ENCODE results near the gene SLC6A16. TPM values are rescaled to one million over a fixed set of nuclear protein-coding genes. Genes with fewer than 3 reads are reported as not detected.
A peak's percentile ranks its signal among the peaks of the same experiment; 100 is the strongest.
"Not testable (repeated sequence)": the region's sequence is repeated elsewhere in the genome, so short reads cannot be mapped to it uniquely, and the experiment has no call there.

SLC6A16 gene
- total RNA-seq (2022) (0.56 and 0.84 TPM in 2 replicates), Bru-seq, nascent RNA (percentile 23 among the genes with signal in this experiment), BruChase-seq, experiment 1, labeled RNA remaining after a 2-hour chase (percentile 37 among the genes with signal in this experiment), BruChase-seq, experiment 2, labeled RNA remaining after a 6-hour chase (percentile 36 among the genes with signal in this experiment)
- long read RNA-seq = 0 reads

DNA sequence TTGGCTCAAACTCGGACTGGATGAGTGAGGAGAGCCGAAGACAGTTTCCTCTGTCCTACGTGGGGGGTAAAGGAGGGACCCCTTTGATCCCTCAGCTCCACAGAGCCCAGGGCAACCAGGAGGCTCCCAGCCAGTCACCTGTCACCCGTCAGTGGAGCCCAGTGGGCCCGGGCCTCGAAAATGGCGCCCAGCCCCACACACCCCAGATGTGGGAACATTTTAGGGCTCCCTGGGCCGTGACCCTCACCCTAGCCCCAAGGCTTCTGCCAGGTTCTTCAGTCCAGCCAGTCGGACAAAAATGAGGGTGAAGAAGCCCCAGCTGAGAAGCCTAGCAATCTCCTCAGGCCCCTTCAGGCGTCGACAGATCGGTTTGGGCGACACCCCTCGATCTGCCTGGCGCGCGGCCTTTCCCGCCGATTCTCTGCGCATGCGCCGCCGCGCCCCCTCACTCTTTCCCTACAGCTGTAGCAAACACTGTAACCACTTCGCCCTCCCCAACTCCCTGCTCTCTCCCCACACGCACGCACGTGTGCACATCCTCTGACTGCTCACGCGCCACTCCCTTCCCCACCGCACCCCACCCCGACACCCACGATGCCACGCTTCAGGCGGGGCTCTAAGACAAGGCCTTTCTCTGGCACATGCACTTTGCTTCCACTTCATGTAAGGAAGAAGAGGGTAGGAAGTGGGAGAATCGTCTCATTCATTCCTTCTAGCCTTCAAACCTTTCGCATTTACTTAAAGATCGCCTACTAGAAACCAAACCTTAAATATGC lies at the start of gene SLC6A16:
Gene SLC6A16 (minus strand): TSS at position 391 of the 776 bp plus-strand sequence. CDS start 13,844 bp downstream, outside the sequence.
- POLR2A ChIA-PET = no interaction called here
- DNase-seq = peak in 1 of 2 experiments; percentile 11
- H3K27me3 Mint-ChIP-seq (ENCODE audit: insufficient read depth, unreplicated experiment) = no peaks in the 10 kb centered on the region

DNA sequence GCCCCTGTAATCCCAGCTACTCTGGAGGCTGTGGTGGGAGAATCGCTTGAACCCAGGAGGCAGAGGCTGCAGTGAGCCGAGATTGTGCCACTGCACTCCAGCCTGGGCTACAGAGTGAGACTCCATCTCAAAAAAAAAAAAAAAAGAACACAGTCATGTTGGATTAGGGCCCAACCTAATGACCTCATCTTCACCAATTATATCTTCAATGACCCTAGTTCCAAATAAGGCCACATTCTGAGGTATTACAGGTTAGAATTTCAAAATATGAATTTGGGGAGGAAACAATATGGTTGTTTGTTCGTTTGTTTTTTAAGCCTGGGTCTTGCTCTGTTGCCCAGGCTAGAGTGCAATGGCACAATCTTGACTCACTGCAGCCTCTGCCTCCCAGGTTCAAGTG lies 48.2 kb upstream of the SLC6A16 start:
- BruUV-seq (replicated peaks); H3K4me1 Mint-ChIP-seq (ENCODE audit: low read depth, unreplicated experiment); H3K27me3 Mint-ChIP-seq (ENCODE audit: insufficient read depth, unreplicated experiment); intact Hi-C loops (cut with micrococcal nuclease; ENCODE audit: unreplicated experiment); POLR2A ChIA-PET; H3K4me1 ChIP-seq; H3K9me3 Mint-ChIP-seq (ENCODE audit: unreplicated experiment); CTCF ChIA-PET; H3K4me3 ChIP-seq (ENCODE audit: low read depth, low read length); DNase-seq; H3K4me3 Mint-ChIP-seq (ENCODE audit: unreplicated experiment); H3K36me3 ChIP-seq (ENCODE audit: control insufficient read depth, insufficient read depth, low read length); H3K27me3 ChIP-seq (replicated peaks; ENCODE audit: control insufficient read depth, insufficient read depth, low read length); H3K27ac Mint-ChIP-seq (ENCODE audit: unreplicated experiment); H3K36me3 Mint-ChIP-seq (ENCODE audit: insufficient read depth, unreplicated experiment): not testable (repeated sequence)
- H3K9me3 ChIP-seq = peaks cover 18% of the 10 kb centered on the region

More for the DNA sequence above, at the start of gene SLC6A16:
- H3K27ac Mint-ChIP-seq (ENCODE audit: unreplicated experiment) = no peak within 1 kb of the TSS
- H3K36me3 ChIP-seq (ENCODE audit: control insufficient read depth, insufficient read depth, low read length) = no peaks in the 10 kb centered on the region
- H3K4me1 ChIP-seq = no peaks in the 10 kb centered on the region
- TF ChIP-seq, protein P1, sequence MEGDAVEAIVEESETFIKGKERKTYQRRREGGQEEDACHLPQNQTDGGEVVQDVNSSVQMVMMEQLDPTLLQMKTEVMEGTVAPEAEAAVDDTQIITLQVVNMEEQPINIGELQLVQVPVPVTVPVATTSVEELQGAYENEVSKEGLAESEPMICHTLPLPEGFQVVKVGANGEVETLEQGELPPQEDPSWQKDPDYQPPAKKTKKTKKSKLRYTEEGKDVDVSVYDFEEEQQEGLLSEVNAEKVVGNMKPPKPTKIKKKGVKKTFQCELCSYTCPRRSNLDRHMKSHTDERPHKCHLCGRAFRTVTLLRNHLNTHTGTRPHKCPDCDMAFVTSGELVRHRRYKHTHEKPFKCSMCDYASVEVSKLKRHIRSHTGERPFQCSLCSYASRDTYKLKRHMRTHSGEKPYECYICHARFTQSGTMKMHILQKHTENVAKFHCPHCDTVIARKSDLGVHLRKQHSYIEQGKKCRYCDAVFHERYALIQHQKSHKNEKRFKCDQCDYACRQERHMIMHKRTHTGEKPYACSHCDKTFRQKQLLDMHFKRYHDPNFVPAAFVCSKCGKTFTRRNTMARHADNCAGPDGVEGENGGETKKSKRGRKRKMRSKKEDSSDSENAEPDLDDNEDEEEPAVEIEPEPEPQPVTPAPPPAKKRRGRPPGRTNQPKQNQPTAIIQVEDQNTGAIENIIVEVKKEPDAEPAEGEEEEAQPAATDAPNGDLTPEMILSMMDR (IDR thresholded peaks at IDR 0.05; ENCODE audit: insufficient read depth in 1 of 2, low read depth in 1 of 2, low read length in 1 of 2, severe bottlenecking in 1 of 2, unreplicated experiment in 1 of 2) = no peak
- CTCF ChIA-PET = interaction anchor here (0.6 kb wide), 1 partner anchor 82 kb away, joined by 3 read pairs; no protein-coding TSS in a partner anchor
- peaks cover 11% of the 10 kb centered on the region for H3K9me3 ChIP-seq
- no peaks in the 10 kb centered on the region for H3K27me3 ChIP-seq (replicated peaks; ENCODE audit: control insufficient read depth, insufficient read depth, low read length)
- H3K9me3 Mint-ChIP-seq (ENCODE audit: unreplicated experiment) = peaks cover 3% of the 10 kb centered on the region
- H3K36me3 Mint-ChIP-seq (ENCODE audit: insufficient read depth, unreplicated experiment) = no peaks in the 10 kb centered on the region
- no peak within 1 kb of the TSS for H3K4me3 ChIP-seq (ENCODE audit: low read depth, low read length)
- BruUV-seq (replicated peaks) = no TSS peak
- intact Hi-C loops (cut with micrococcal nuclease; ENCODE audit: unreplicated experiment) = no loop called here
- H3K4me1 Mint-ChIP-seq (ENCODE audit: low read depth, unreplicated experiment) = no peaks in the 10 kb centered on the region
- H3K4me3 Mint-ChIP-seq (ENCODE audit: unreplicated experiment) = no peak within 1 kb of the TSS

- intact Hi-C loops (cut with micrococcal nuclease; ENCODE audit: unreplicated experiment) = no loop called here
- no peak for DNase-seq
- TF ChIP-seq, protein P1 (IDR thresholded peaks at IDR 0.05; ENCODE audit: insufficient read depth in 1 of 2, low read depth in 1 of 2, low read length in 1 of 2, severe bottlenecking in 1 of 2, unreplicated experiment in 1 of 2) = no peak
- BruUV-seq (replicated peaks) = no TSS peak
- ChIA-PET CTCF (no interaction called here), POLR2A (no interaction called here)
- Mint-ChIP-seq H3K27me3 (ENCODE audit: insufficient read depth, unreplicated experiment) (peaks cover under 1% of the 10 kb centered on the region), H3K4me3 (ENCODE audit: unreplicated experiment) (no peak overlapping the region), H3K27ac (ENCODE audit: unreplicated experiment) (no peak overlapping the region), H3K4me1 (ENCODE audit: low read depth, unreplicated experiment) (no peaks in the 10 kb centered on the region), H3K9me3 (ENCODE audit: unreplicated experiment) (peaks cover 9% of the 10 kb centered on the region), H3K36me3 (ENCODE audit: insufficient read depth, unreplicated experiment) (no peaks in the 10 kb centered on the region)
- Histone ChIP-seq H3K36me3 (ENCODE audit: control insufficient read depth, insufficient read depth, low read length) (no peaks in the 10 kb centered on the region), H3K4me3 (ENCODE audit: low read depth, low read length) (no peak overlapping the region), H3K4me1 (no peaks in the 10 kb centered on the region), H3K27me3 (replicated peaks; ENCODE audit: control insufficient read depth, insufficient read depth, low read length) (no peaks in the 10 kb centered on the region), H3K9me3 (peaks cover 18% of the 10 kb centered on the region)
Measured at GRCh38 chr19:49371184-49371583, 46.2 kb upstream of the SLC6A16 start.
